C4-2B (cell line): ENCODE results near the gene CDC73.

ENCODE experiments used
- H3K27ac ChIP-seq: fragments of 450-650 bp; 2 replicates; pipeline ENCODE4 v1.5.1; 2017
- CTCF ChIP-seq: fragments of 450-650 bp; conservative IDR thresholded peaks from 2 replicates; pipeline ENCODE4 v1.5.1; 2017; ENCODE audit warnings: mild to moderate bottlenecking
- ZFX ChIP-seq: fragments of 450-650 bp; IDR thresholded peaks from 2 replicates; pipeline ENCODE4 v1.6.1; 2017

Gene CDC73

GRCh38 chr1:193090865-193091264 is 31.0 kb upstream of the CDC73 start:
- no peak overlapping the region for H3K27ac ChIP-seq
- TF ChIP-seq CTCF (no peak), ZFX (no peak)

GRCh38 chr1:193094112-193094511 is 27.7 kb upstream of the CDC73 start:
- no peak overlapping the region for H3K27ac ChIP-seq
- no peak for TF ChIP-seq CTCF

GRCh38 chr1:193102662-193103061 is 19.2 kb upstream of the CDC73 start:
- H3K27ac ChIP-seq = no peak overlapping the region
- TF ChIP-seq CTCF = no peak
- no peak for TF ChIP-seq ZFX

- TF ChIP-seq CTCF (no peak), ZFX (no peak)
- peak overlapping the region; percentile 90 for H3K27ac ChIP-seq
These were observed 17.9 kb upstream of the CDC73 start for GRCh38 chr1:193103759-193104501.

GRCh38 chr1:193104502-193104906 is 17.3 kb upstream of the CDC73 start:
- H3K27ac ChIP-seq = peak overlapping the region; percentile 90
- TF ChIP-seq CTCF = no peak
- TF ChIP-seq ZFX = no peak

GRCh38 chr1:193104907-193105820 is 16.7 kb upstream of the CDC73 start, which contains the start of gene GLRX2:
GLRX2 (minus strand) TSS chr1:193105414; CDS start chr1:193105382, 32 bp downstream.
- peak within 1 kb of the TSS; percentile 90 for H3K27ac ChIP-seq
- TF ChIP-seq ZFX (no peak), CTCF (peak; percentile 20)

GRCh38 chr1:193105821-193106177 is 16.0 kb upstream of the CDC73 start:
- H3K27ac ChIP-seq = peak overlapping the region; percentile 90
- no peak for TF ChIP-seq CTCF
- no peak for TF ChIP-seq ZFX
